Stimulated activated memory B cell treated with anti-CD40 and anti-IgM and Interleukin-4, amounts not matched to agents 10 μg/mL and 1 μg/mL and 100 μg/mL, for 72 hours (primary cell): Measurements from ENCODE around the gene PPP2R2B.
"Not testable (repeated sequence)": the region's sequence is repeated elsewhere in the genome, so short reads cannot be mapped to it uniquely, and the experiment has no call there.

Experiments used
- ATAC-seq: fragments of 150-1000 bp; cut with Tn5 transposase; 2 replicates; pipeline ENCODE4 v1.10.0; 2021
- H3K27ac Mint-ChIP-seq: one replicate; pipeline ENCODE4 v1.8.0; 2022; ENCODE audit warnings: mild to moderate bottlenecking, mixed read lengths
- H3K27me3 Mint-ChIP-seq: one replicate; pipeline ENCODE4 v1.8.0; 2022; ENCODE audit warnings: mixed read lengths
- H3K36me3 Mint-ChIP-seq: one replicate; pipeline ENCODE4 v1.8.0; 2022; ENCODE audit warnings: mixed read lengths
- H3K4me1 Mint-ChIP-seq: one replicate; pipeline ENCODE4 v1.8.0; 2022; ENCODE audit warnings: mixed read lengths
- H3K4me3 Mint-ChIP-seq: one replicate; pipeline ENCODE4 v1.8.0; 2022; ENCODE audit warnings: mild to moderate bottlenecking, moderate library complexity, mixed read lengths
- H3K9me3 Mint-ChIP-seq: one replicate; pipeline ENCODE4 v1.8.0; 2022; ENCODE audit warnings: mixed read lengths

Gene PPP2R2B

GRCh38 chr5:146728746-146729145, 149.8 kb downstream of the PPP2R2B start:
- H3K9me3 Mint-ChIP-seq, H3K27ac Mint-ChIP-seq: not testable (repeated sequence)

GRCh38 chr5:146726891-146727290, 151.7 kb downstream of the PPP2R2B start:
- H3K36me3 Mint-ChIP-seq: no peaks in the 10 kb centered on the region

More at GRCh38 chr5:146728746-146729145, 149.8 kb downstream of the PPP2R2B start:
- ATAC-seq, H3K36me3 Mint-ChIP-seq, H3K27me3 Mint-ChIP-seq, H3K4me3 Mint-ChIP-seq, H3K4me1 Mint-ChIP-seq: not testable (repeated sequence)

GRCh38 chr5:146726020-146726419, 152.5 kb downstream of the PPP2R2B start:
- Mint-ChIP-seq H3K9me3 (peaks cover 9% of the 10 kb centered on the region), H3K4me3 (no peak overlapping the region), H3K27me3 (no peaks in the 10 kb centered on the region), H3K27ac (no peak overlapping the region), H3K36me3 (no peaks in the 10 kb centered on the region), H3K4me1 (no peaks in the 10 kb centered on the region)
- no peak for ATAC-seq

More at GRCh38 chr5:146726891-146727290, 151.7 kb downstream of the PPP2R2B start:
- ATAC-seq: no peak
- H3K27me3 Mint-ChIP-seq: no peaks in the 10 kb centered on the region
- H3K4me1 Mint-ChIP-seq: no peaks in the 10 kb centered on the region
- peaks cover 9% of the 10 kb centered on the region for H3K9me3 Mint-ChIP-seq
- H3K4me3 Mint-ChIP-seq: no peak overlapping the region
- H3K27ac Mint-ChIP-seq: no peak overlapping the region

- no peaks in the 10 kb centered on the region for H3K36me3 Mint-ChIP-seq
- no peak overlapping the region for H3K27ac Mint-ChIP-seq
- no peak for ATAC-seq
- H3K9me3 Mint-ChIP-seq: peaks cover 6% of the 10 kb centered on the region
- no peaks in the 10 kb centered on the region for H3K27me3 Mint-ChIP-seq
- H3K4me1 Mint-ChIP-seq: no peaks in the 10 kb centered on the region
- no peak overlapping the region for H3K4me3 Mint-ChIP-seq
These were observed 153.5 kb downstream of the PPP2R2B start for GRCh38 chr5:146725025-146725424.

- Mint-ChIP-seq H3K4me1 (no peaks in the 10 kb centered on the region), H3K27me3 (no peaks in the 10 kb centered on the region), H3K4me3 (no peak overlapping the region), H3K9me3 (no peaks in the 10 kb centered on the region), H3K36me3 (no peaks in the 10 kb centered on the region), H3K27ac (no peak overlapping the region)
- no peak for ATAC-seq
These were observed 156.2 kb downstream of the PPP2R2B start for GRCh38 chr5:146722361-146722779.

- ATAC-seq: no peak
- H3K9me3 Mint-ChIP-seq: no peaks in the 10 kb centered on the region
These were observed 157.3 kb downstream of the PPP2R2B start for GRCh38 chr5:146721073-146721815.

GRCh38 chr5:146720107-146720506, 158.4 kb downstream of the PPP2R2B start:
- Mint-ChIP-seq H3K9me3 (no peaks in the 10 kb centered on the region), H3K27ac (no peak overlapping the region), H3K36me3 (no peaks in the 10 kb centered on the region), H3K4me3 (no peak overlapping the region), H3K4me1 (no peaks in the 10 kb centered on the region), H3K27me3 (no peaks in the 10 kb centered on the region)
- no peak for ATAC-seq

More at GRCh38 chr5:146721073-146721815, 157.3 kb downstream of the PPP2R2B start:
- no peak overlapping the region for H3K4me3 Mint-ChIP-seq
- H3K27me3 Mint-ChIP-seq: no peaks in the 10 kb centered on the region
- no peak overlapping the region for H3K27ac Mint-ChIP-seq
- H3K36me3 Mint-ChIP-seq: no peaks in the 10 kb centered on the region
- no peaks in the 10 kb centered on the region for H3K4me1 Mint-ChIP-seq

- Mint-ChIP-seq H3K27me3 (no peaks in the 10 kb centered on the region), H3K4me1 (no peaks in the 10 kb centered on the region), H3K4me3 (no peak overlapping the region), H3K27ac (no peak overlapping the region), H3K36me3 (no peaks in the 10 kb centered on the region), H3K9me3 (no peaks in the 10 kb centered on the region)
- no peak for ATAC-seq
These were observed 159.4 kb downstream of the PPP2R2B start for GRCh38 chr5:146719179-146719578.

GRCh38 chr5:146718609-146719008, 159.9 kb downstream of the PPP2R2B start:
- Mint-ChIP-seq H3K36me3 (no peaks in the 10 kb centered on the region), H3K27ac (no peak overlapping the region), H3K4me1 (no peaks in the 10 kb centered on the region), H3K9me3 (no peaks in the 10 kb centered on the region), H3K4me3 (no peak overlapping the region), H3K27me3 (no peaks in the 10 kb centered on the region)
- no peak for ATAC-seq

GRCh38 chr5:146717951-146718350, 160.6 kb downstream of the PPP2R2B start:
- Mint-ChIP-seq H3K27ac (no peak overlapping the region), H3K36me3 (no peaks in the 10 kb centered on the region), H3K4me1 (no peaks in the 10 kb centered on the region), H3K27me3 (no peaks in the 10 kb centered on the region), H3K4me3 (no peak overlapping the region), H3K9me3 (no peaks in the 10 kb centered on the region)
- ATAC-seq: no peak

- H3K27ac Mint-ChIP-seq: no peak overlapping the region
- no peaks in the 10 kb centered on the region for H3K36me3 Mint-ChIP-seq
- no peak for ATAC-seq
- no peak overlapping the region for H3K4me3 Mint-ChIP-seq
- no peaks in the 10 kb centered on the region for H3K4me1 Mint-ChIP-seq
- no peaks in the 10 kb centered on the region for H3K27me3 Mint-ChIP-seq
- no peaks in the 10 kb centered on the region for H3K9me3 Mint-ChIP-seq
These were observed 161.9 kb downstream of the PPP2R2B start for GRCh38 chr5:146716636-146717035.

- Mint-ChIP-seq H3K9me3 (no peaks in the 10 kb centered on the region), H3K4me3 (no peak overlapping the region), H3K36me3 (no peaks in the 10 kb centered on the region), H3K4me1 (no peaks in the 10 kb centered on the region), H3K27me3 (no peaks in the 10 kb centered on the region), H3K27ac (no peak overlapping the region)
- no peak for ATAC-seq
These were observed 168.2 kb downstream of the PPP2R2B start for GRCh38 chr5:146710348-146710747.

- Mint-ChIP-seq H3K36me3 (no peaks in the 10 kb centered on the region), H3K27me3 (no peaks in the 10 kb centered on the region), H3K27ac (no peak overlapping the region), H3K4me1 (no peaks in the 10 kb centered on the region), H3K9me3 (no peaks in the 10 kb centered on the region), H3K4me3 (no peak overlapping the region)
- ATAC-seq: no peak
These were observed 171.2 kb downstream of the PPP2R2B start for GRCh38 chr5:146707316-146707715.

GRCh38 chr5:146706321-146706972, 172.1 kb downstream of the PPP2R2B start:
- no peaks in the 10 kb centered on the region for H3K27me3 Mint-ChIP-seq
- H3K4me1 Mint-ChIP-seq: no peaks in the 10 kb centered on the region
- no peaks in the 10 kb centered on the region for H3K36me3 Mint-ChIP-seq
- H3K4me3 Mint-ChIP-seq: no peak overlapping the region
- no peak for ATAC-seq
- H3K9me3 Mint-ChIP-seq: no peaks in the 10 kb centered on the region
- H3K27ac Mint-ChIP-seq: no peak overlapping the region

GRCh38 chr5:146704949-146705665, 173.4 kb downstream of the PPP2R2B start:
- no peak overlapping the region for H3K4me3 Mint-ChIP-seq
- no peaks in the 10 kb centered on the region for H3K27me3 Mint-ChIP-seq
- ATAC-seq: no peak
- H3K27ac Mint-ChIP-seq: no peak overlapping the region
- no peaks in the 10 kb centered on the region for H3K36me3 Mint-ChIP-seq
- H3K4me1 Mint-ChIP-seq: no peaks in the 10 kb centered on the region
- no peaks in the 10 kb centered on the region for H3K9me3 Mint-ChIP-seq
